Measurements from ENCODE around the gene RANBP3.
"Not testable (repeated sequence)": the region's sequence is repeated elsewhere in the genome, so short reads cannot be mapped to it uniquely, and the experiment has no call there.

The RANBP3 gene, protein sequence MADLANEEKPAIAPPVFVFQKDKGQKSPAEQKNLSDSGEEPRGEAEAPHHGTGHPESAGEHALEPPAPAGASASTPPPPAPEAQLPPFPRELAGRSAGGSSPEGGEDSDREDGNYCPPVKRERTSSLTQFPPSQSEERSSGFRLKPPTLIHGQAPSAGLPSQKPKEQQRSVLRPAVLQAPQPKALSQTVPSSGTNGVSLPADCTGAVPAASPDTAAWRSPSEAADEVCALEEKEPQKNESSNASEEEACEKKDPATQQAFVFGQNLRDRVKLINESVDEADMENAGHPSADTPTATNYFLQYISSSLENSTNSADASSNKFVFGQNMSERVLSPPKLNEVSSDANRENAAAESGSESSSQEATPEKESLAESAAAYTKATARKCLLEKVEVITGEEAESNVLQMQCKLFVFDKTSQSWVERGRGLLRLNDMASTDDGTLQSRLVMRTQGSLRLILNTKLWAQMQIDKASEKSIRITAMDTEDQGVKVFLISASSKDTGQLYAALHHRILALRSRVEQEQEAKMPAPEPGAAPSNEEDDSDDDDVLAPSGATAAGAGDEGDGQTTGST

GRCh38 chr19:5977785-5978605 lies at the start of gene RANBP3:
Gene RANBP3, minus strand, starts transcription at chr19:5978140. Its CDS starts 58 bp downstream, at chr19:5978082.
- H3K27me3 ChIP-seq (ENCODE audit: low read depth, low read length) = no peaks in the 10 kb centered on the region
- H3K4me1 ChIP-seq (ENCODE audit: control insufficient read depth in 1 of 2, insufficient read depth in 2 of 2, low read length in 2 of 2) = peaks cover 33 to 51% of the 10 kb centered on the region in 2 donors
- peaks cover 7 to 11% of the 10 kb centered on the region in 2 donors for H3K36me3 ChIP-seq (ENCODE audit: control insufficient read depth in 1 of 2, insufficient read depth in 2 of 2, low read length in 2 of 2)
- H3K27ac ChIP-seq (ENCODE audit: low read length) = peak within 1 kb of the TSS; percentile 74
- no peaks in the 10 kb centered on the region for H3K9me3 ChIP-seq (ENCODE audit: control insufficient read depth in 1 of 2, low read length in 2 of 2)
- H3K4me3 ChIP-seq (ENCODE audit: low read depth in 1 of 2, low read length in 2 of 2) = peak within 1 kb of the TSS; percentile 82 to 98

DNA sequence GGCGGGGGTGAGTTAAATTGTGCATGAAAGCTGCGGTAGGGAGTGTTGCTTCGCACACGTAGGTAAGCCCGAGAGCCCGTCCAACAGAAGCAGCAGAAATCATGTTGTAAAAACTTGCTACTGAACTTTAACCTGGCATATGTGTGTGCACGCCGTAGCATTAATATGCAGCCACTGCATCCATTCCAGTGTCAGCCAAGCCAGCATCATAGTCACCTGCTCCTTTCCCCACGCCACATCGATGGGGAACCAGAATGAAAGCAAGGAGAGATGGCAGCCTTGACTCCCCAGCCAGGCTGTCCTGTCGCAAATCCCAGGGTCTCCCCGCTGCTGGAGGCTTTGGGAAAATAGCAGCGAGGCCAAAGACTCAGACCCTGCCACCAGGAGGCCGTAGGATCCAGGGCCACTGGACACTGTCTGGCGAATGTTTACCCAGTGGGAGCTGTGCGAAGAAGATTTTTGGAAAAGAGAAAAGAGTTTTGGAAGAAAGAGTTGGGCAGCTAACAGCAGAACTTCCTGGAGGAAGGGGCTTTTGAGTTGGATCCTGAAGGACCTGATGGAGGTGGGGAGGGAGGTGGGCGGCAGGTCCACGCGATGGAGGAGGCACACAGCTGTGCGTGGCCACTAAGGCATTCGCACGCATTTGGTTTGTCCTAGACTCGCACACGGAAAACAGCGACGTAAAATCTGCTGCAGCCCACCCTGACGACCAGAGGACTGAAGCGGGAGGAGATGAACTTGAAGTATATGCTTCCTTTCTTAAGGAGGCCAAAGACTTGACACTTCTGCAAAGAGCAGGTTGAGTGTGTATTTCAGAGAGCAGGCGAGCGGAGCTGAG lies 48.7 kb upstream of the RANBP3 start:
- Histone ChIP-seq H3K9me3 (ENCODE audit: control insufficient read depth in 1 of 2, low read length in 2 of 2) (no peaks in the 10 kb centered on the region), H3K27me3 (ENCODE audit: low read depth, low read length) (no peaks in the 10 kb centered on the region), H3K4me1 (ENCODE audit: control insufficient read depth in 1 of 2, insufficient read depth in 2 of 2, low read length in 2 of 2) (peaks cover 0 to 3% of the 10 kb centered on the region in 2 donors), H3K36me3 (ENCODE audit: control insufficient read depth in 1 of 2, insufficient read depth in 2 of 2, low read length in 2 of 2) (peaks cover 13 to 38% of the 10 kb centered on the region in 2 donors), H3K27ac (ENCODE audit: low read length) (no peak overlapping the region), H3K4me3 (ENCODE audit: low read depth in 1 of 2, low read length in 2 of 2) (no peak overlapping the region)

GRCh38 chr19:6024756-6025155 lies 46.8 kb upstream of the RANBP3 start:
- H3K9me3 ChIP-seq (ENCODE audit: control insufficient read depth in 1 of 2, low read length in 2 of 2); H3K27me3 ChIP-seq (ENCODE audit: low read depth, low read length); H3K4me1 ChIP-seq (ENCODE audit: control insufficient read depth in 1 of 2, insufficient read depth in 2 of 2, low read length in 2 of 2); H3K4me3 ChIP-seq (ENCODE audit: low read depth in 1 of 2, low read length in 2 of 2); H3K27ac ChIP-seq (ENCODE audit: low read length): not testable (repeated sequence)
- H3K36me3 ChIP-seq (ENCODE audit: control insufficient read depth in 1 of 2, insufficient read depth in 2 of 2, low read length in 2 of 2) = peaks cover 13 to 46% of the 10 kb centered on the region in 2 donors

- Histone ChIP-seq H3K27ac (ENCODE audit: low read length) (no peak overlapping the region), H3K36me3 (ENCODE audit: control insufficient read depth in 1 of 2, insufficient read depth in 2 of 2, low read length in 2 of 2) (peaks cover 13 to 48% of the 10 kb centered on the region in 2 donors), H3K9me3 (ENCODE audit: control insufficient read depth in 1 of 2, low read length in 2 of 2) (no peaks in the 10 kb centered on the region)
Observed at GRCh38 chr19:6023936-6024335, 46.0 kb upstream of the RANBP3 start.

GRCh38 chr19:6023085-6023682 lies 45.2 kb upstream of the RANBP3 start:
- H3K27ac ChIP-seq (ENCODE audit: low read length) = no peak overlapping the region
- H3K9me3 ChIP-seq (ENCODE audit: control insufficient read depth in 1 of 2, low read length in 2 of 2) = no peaks in the 10 kb centered on the region
- H3K36me3 ChIP-seq (ENCODE audit: control insufficient read depth in 1 of 2, insufficient read depth in 2 of 2, low read length in 2 of 2) = peaks cover 13 to 41% of the 10 kb centered on the region in 2 donors
- H3K27me3 ChIP-seq (ENCODE audit: low read depth, low read length) = no peaks in the 10 kb centered on the region
- peaks cover 0 to 3% of the 10 kb centered on the region in 2 donors for H3K4me1 ChIP-seq (ENCODE audit: control insufficient read depth in 1 of 2, insufficient read depth in 2 of 2, low read length in 2 of 2)
- no peak overlapping the region for H3K4me3 ChIP-seq (ENCODE audit: low read depth in 1 of 2, low read length in 2 of 2)

More at GRCh38 chr19:6023936-6024335, 46.0 kb upstream of the RANBP3 start:
- no peak overlapping the region for H3K4me3 ChIP-seq (ENCODE audit: low read depth in 1 of 2, low read length in 2 of 2)
- H3K27me3 ChIP-seq (ENCODE audit: low read depth, low read length) = no peaks in the 10 kb centered on the region
- H3K4me1 ChIP-seq (ENCODE audit: control insufficient read depth in 1 of 2, insufficient read depth in 2 of 2, low read length in 2 of 2) = peaks cover 0 to 3% of the 10 kb centered on the region in 2 donors

DNA sequence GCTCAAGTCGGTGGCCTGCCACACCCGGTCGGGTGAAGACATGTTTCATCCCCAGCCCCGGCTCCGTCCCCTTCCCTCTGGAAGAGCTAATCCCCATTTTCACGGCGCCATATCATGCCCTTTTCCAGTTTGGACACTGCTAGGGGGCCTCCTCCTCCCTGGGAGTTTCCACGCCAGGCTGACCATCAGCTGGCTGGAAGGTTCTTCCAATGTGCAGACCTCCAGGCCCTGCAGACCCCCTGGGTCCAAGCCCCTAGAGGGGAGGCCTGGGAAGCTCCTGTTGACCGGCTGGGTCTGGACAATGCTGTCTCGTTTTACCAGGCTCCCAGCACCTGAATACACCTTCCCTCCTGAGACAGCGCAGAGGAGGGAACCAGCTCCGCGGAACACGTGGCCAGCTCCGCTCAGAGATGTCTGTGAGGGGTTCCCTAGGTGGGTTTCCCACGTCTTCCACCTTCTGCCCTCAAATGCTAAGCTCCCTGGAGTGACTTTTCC lies 44.7 kb upstream of the RANBP3 start:
- Histone ChIP-seq H3K9me3 (ENCODE audit: control insufficient read depth in 1 of 2, low read length in 2 of 2) (no peaks in the 10 kb centered on the region), H3K4me1 (ENCODE audit: control insufficient read depth in 1 of 2, insufficient read depth in 2 of 2, low read length in 2 of 2) (peaks cover 0 to 3% of the 10 kb centered on the region in 2 donors), H3K4me3 (ENCODE audit: low read depth in 1 of 2, low read length in 2 of 2) (no peak overlapping the region), H3K36me3 (ENCODE audit: control insufficient read depth in 1 of 2, insufficient read depth in 2 of 2, low read length in 2 of 2) (peaks cover 13 to 40% of the 10 kb centered on the region in 2 donors), H3K27me3 (ENCODE audit: low read depth, low read length) (no peaks in the 10 kb centered on the region), H3K27ac (ENCODE audit: low read length) (no peak overlapping the region)

DNA sequence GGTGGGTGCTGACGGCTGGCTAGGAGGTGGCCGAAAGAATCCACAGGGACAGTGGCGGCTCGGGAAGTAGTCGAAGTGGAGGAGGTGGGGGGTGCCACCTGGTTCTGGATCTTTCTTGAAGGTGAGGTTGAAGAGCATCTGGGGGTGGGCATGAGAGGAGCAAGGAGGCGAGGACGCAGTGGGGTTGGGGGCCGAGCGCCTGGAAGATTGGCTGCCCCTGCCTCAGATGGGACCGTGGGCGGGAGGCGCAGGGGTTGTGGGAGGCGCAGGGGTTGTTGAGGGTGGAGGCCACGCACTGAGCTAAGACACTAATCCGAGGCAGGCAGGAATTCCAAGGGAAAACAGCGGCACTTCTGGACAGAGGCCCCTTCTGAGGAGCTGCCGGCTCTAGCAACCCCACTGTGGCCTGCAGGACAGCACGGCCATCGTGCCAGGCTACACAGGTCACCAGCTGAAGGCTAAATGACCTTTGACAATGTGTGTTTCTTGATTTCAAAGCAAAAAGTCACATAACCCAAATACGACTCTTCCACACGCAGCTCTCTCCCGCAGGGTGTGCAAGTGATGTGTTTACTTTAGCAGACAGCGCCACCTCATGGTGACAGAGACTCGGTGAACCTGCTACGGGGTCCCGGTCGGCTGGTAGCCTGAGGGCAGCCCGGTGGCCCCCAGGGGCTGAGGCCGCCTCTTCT lies 44.1 kb upstream of the RANBP3 start:
- no peak overlapping the region for H3K27ac ChIP-seq (ENCODE audit: low read length)
- no peak overlapping the region for H3K4me3 ChIP-seq (ENCODE audit: low read depth in 1 of 2, low read length in 2 of 2)
- no peaks in the 10 kb centered on the region for H3K27me3 ChIP-seq (ENCODE audit: low read depth, low read length)
- no peaks in the 10 kb centered on the region for H3K9me3 ChIP-seq (ENCODE audit: control insufficient read depth in 1 of 2, low read length in 2 of 2)
- peaks cover 0 to 3% of the 10 kb centered on the region in 2 donors for H3K4me1 ChIP-seq (ENCODE audit: control insufficient read depth in 1 of 2, insufficient read depth in 2 of 2, low read length in 2 of 2)
- H3K36me3 ChIP-seq (ENCODE audit: control insufficient read depth in 1 of 2, insufficient read depth in 2 of 2, low read length in 2 of 2) = peaks cover 13 to 35% of the 10 kb centered on the region in 2 donors

DNA sequence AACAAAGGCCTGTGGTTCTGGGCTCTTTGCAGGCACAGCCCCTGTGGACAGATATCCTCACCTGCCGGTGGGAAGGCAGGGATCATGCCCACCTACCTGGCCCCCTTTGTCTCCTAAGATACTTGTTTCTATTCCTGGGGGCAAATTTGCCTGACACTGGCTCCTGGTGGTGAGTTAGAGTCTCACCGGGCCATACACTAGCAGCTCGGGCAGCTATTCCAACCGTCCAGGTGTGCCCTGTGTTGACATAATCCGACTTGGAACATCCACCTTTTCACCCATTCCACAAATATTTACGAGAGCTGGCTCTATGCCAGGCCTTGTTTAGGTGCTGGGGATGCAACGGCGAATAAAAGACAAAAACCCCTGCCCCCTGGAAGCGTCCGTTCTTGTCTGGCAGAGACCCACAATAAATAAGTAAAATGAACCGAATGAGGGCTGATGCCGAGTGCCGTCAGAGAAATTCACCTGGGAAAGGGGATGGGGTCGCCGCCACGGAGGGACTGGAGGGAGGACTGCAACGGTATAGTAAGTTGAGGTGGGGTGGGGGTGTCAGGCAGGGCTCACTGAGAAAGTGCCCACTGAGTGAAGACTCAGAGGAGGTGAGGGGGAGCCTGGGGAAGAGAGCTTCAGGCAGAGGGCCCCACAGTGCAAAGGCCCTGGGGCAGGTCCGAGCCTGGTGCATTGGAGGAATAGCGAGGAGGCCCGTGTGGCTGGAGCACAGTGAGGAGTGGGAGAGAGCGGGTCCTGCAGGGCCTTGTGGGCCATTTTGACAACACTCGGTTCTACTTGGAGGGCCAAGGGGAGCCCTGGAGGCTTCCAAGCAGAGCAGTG lies 43.2 kb upstream of the RANBP3 start:
- H3K4me3 ChIP-seq (ENCODE audit: low read depth in 1 of 2, low read length in 2 of 2) = no peak overlapping the region
- H3K27ac ChIP-seq (ENCODE audit: low read length) = no peak overlapping the region
- H3K27me3 ChIP-seq (ENCODE audit: low read depth, low read length) = no peaks in the 10 kb centered on the region

DNA sequence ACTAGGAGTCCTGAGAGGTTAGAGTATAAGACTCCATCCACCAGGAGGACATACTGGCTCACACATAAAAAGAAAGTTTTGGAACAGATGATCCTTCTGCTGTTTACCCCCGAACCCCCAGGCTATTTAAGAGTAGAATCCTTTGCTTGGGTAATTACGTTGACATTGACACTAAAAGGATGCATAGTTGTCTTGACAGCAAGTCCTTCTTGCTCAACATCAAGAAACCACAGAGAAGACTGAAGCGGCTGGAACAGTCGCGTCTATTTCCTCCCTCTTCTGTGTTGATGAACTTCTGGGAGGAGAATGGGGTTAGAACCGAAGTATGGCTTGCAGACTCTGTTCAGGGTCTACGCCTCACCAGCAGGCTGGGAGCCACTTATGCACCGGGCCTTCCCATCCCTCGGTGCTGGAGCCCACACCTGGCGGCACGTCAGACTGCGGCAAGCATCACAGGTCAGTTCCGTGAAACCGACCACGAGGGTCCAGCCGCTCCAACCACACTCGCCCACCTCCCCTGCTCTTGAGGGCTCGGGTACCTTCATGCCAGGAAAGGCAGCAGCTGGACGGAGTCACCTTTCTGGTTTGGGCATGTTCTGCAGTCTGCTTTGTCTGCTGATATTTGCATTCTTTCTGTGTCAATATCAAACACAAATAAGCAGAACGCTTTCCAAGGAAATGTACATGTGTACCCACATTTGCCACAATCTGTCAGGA lies 42.4 kb upstream of the RANBP3 start:
- Histone ChIP-seq H3K27me3 (ENCODE audit: low read depth, low read length) (no peaks in the 10 kb centered on the region), H3K27ac (ENCODE audit: low read length) (no peak overlapping the region), H3K4me1 (ENCODE audit: control insufficient read depth in 1 of 2, insufficient read depth in 2 of 2, low read length in 2 of 2) (peaks cover 0 to 3% of the 10 kb centered on the region in 2 donors), H3K36me3 (ENCODE audit: control insufficient read depth in 1 of 2, insufficient read depth in 2 of 2, low read length in 2 of 2) (peaks cover 13 to 28% of the 10 kb centered on the region in 2 donors), H3K4me3 (ENCODE audit: low read depth in 1 of 2, low read length in 2 of 2) (no peak overlapping the region), H3K9me3 (ENCODE audit: control insufficient read depth in 1 of 2, low read length in 2 of 2) (no peaks in the 10 kb centered on the region)

More for the DNA sequence above, 43.2 kb upstream of the RANBP3 start:
- H3K9me3 ChIP-seq (ENCODE audit: control insufficient read depth in 1 of 2, low read length in 2 of 2) = no peaks in the 10 kb centered on the region
- H3K4me1 ChIP-seq (ENCODE audit: control insufficient read depth in 1 of 2, insufficient read depth in 2 of 2, low read length in 2 of 2) = peaks cover 0 to 3% of the 10 kb centered on the region in 2 donors
- H3K36me3 ChIP-seq (ENCODE audit: control insufficient read depth in 1 of 2, insufficient read depth in 2 of 2, low read length in 2 of 2) = peaks cover 13 to 26% of the 10 kb centered on the region in 2 donors

Measured in muscle layer of duodenum (tissue), 2 donors.